Smooth muscle cell (in vitro differentiated cells): ENCODE measurements around the gene AOC2. TPM values are rescaled to one million over a fixed set of nuclear protein-coding genes. Genes with fewer than 3 reads are reported as not detected.

Source experiments
- DNase-seq: peaks from one replicate; lab custom pipeline; 2025; ENCODE audit not compliant: unreplicated experiment; lab: John Stamatoyannopoulos, UW
- H2AFZ ChIP-seq: fragments of 200-600 bp; sonication (generic); 2 replicates; pipeline ENCODE4 v1.6.0; 2016; ENCODE audit warnings: antibody characterized with exemption, low read depth, mild to moderate bottlenecking
- H3F3A ChIP-seq: fragments of 200-600 bp; sonication (generic); 2 replicates; pipeline ENCODE4 v1.6.0; 2017; ENCODE audit warnings: antibody characterized with exemption, low read depth
- H3K27ac ChIP-seq: fragments of 200-600 bp; sonication (generic); 2 replicates; pipeline ENCODE4 v1.5.1; 2016; ENCODE audit warnings: low read depth, mild to moderate bottlenecking
- H3K27me3 ChIP-seq: fragments of 200-600 bp; sonication (generic); 2 replicates; pipeline ENCODE4 v1.6.1; 2016; ENCODE audit warnings: low read depth, mild to moderate bottlenecking
- H3K36me3 ChIP-seq: fragments of 200-600 bp; sonication (generic); 2 replicates; pipeline ENCODE4 v1.5.1; 2016; ENCODE audit warnings: low read depth
- H3K4me1 ChIP-seq: fragments of 200-600 bp; sonication (generic); 2 replicates; pipeline ENCODE4 v1.5.1; 2016; ENCODE audit warnings: low read depth
- H3K4me2 ChIP-seq: fragments of 200-600 bp; sonication (generic); 2 replicates; pipeline ENCODE4 v1.6.0; 2016; ENCODE audit warnings: mild to moderate bottlenecking
- H3K4me3 ChIP-seq: fragments of 200-600 bp; sonication (generic); 2 replicates; pipeline ENCODE4 v1.5.1; 2016; ENCODE audit warnings: mild to moderate bottlenecking
- H3K79me2 ChIP-seq: fragments of 200-600 bp; sonication (generic); 2 replicates; pipeline ENCODE4 v1.6.0; 2016; ENCODE audit warnings: low read depth, mild to moderate bottlenecking
- H3K9ac ChIP-seq: fragments of 200-600 bp; sonication (generic); 2 replicates; pipeline ENCODE4 v1.6.0; 2016; ENCODE audit warnings: low read depth
- H3K9me3 ChIP-seq: fragments of 200-600 bp; sonication (generic); replicated peaks from 2 replicates; pipeline ENCODE4 v1.5.1; 2016; ENCODE audit warnings: low read depth
- H4K20me1 ChIP-seq: fragments of 200-600 bp; sonication (generic); 2 replicates; pipeline ENCODE4 v1.6.0; 2016; ENCODE audit warnings: low read depth
- CTCF ChIP-seq: fragments of 200-600 bp; sonication (generic); IDR thresholded peaks from 2 replicates; pipeline ENCODE4 v1.5.1; 2017; ENCODE audit warnings: borderline replicate concordance, mild to moderate bottlenecking, antibody characterized with exemption; ENCODE audit not compliant: insufficient read depth, poor library complexity, severe bottlenecking
- WGBS: methylation state at CpG from one replicate; pipeline ENCODE4 v1.1.7; 2016; ENCODE audit warnings: low lambda C conversion rate; 5-methylcytosine and 5-hydroxymethylcytosine counted together
- polyA plus RNA-seq: library from polyadenylated mRNA; unstranded; fragments of >200 nt; fragmentation: Nextera tagmentation; extraction: Ambion mirVana; gene quantifications from 2 replicates; pipeline ENCODE4 v1.2.1, GENCODE V29; 2016
- total RNA-seq: library from RNA; depleted of rRNA; stranded (reverse); fragments of >200 nt; gene quantifications from 2 replicates; pipeline ENCODE4 v1.2.3, GENCODE V29; 2014

The AOC2 gene
- total and polyA plus RNA-seq, 2 experiments from 2014 or later: 0.91 to 2.3 TPM

DNA sequence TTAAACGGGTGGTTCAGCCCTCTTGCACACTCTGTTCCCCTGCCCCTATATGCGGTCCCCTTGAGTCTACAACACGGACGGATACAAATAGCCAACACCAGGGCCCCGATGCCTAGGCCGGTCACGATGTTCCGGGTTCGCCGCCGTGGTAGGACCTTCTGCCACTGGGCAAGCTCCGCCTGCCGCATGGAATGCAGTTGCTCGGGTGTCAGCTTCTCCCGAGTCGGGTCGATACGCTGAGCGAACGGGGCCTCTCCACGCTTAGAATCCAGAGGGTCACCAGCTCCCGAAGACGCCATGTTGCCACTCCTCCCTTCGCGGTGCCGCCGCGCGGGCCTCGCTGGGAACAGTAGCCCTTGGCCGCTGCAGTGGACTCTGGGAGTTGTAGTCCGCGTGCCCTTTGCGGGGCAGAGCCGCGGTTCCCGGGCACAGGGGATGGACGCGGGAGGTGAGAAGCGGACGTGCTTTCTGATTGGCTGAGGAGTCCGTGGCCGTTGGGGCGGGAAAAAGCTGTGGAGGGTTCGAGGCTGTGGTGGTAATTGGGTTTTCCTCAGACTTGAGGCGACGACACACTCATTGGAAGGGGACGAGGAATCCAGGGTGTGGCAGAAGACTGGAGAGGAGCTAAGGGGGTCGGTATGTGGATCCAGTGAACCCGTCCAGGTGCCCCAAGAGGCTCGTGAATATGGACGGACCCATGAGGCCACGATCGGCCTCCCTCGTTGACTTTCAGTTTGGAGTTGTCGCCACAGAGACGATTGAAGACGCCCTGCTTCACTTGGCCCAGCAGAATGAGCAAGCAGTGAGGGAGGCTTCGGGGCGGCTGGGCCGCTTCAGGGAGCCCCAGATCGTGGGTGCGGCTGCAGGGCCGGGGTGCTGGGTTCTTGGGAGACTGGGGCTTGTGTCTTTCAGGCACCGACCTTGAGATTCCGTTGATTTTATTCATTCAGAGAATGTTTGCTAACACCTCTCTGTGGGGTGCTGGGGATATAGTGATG, 45.7 kb upstream of the AOC2 start, which contains the start of the genes CNTD1 and COA3:
Gene CNTD1 (plus strand): TSS at position 479 of the 998 bp plus-strand sequence. CDS start 207 bp downstream, at position 686.
Gene COA3 (minus strand): TSS at position 322 of the 998 bp plus-strand sequence. CDS start 23 bp downstream, at position 299.
- H3K36me3 ChIP-seq: no peaks in the 10 kb centered on the region
- H3F3A ChIP-seq: no peaks in the 10 kb centered on the region
- peak; percentile 37 for DNase-seq
- H2AFZ ChIP-seq: peak within 1 kb of the TSS; percentile 92
- H3K4me1 ChIP-seq: peaks cover 9% of the 10 kb centered on the region
- H3K79me2 ChIP-seq: peaks cover 5% of the 10 kb centered on the region
- peak within 1 kb of the TSS; percentile 92 for H3K4me3 ChIP-seq
- no peaks in the 10 kb centered on the region for H3K27me3 ChIP-seq
- no peak within 1 kb of the TSS for H3K27ac ChIP-seq
- 30% methylated on average over 65 of the region's 66 CpGs for WGBS
- TF ChIP-seq CTCF: peak; percentile 11
- no peaks in the 10 kb centered on the region for H3K9me3 ChIP-seq
- no peaks in the 10 kb centered on the region for H4K20me1 ChIP-seq
- H3K4me2 ChIP-seq: peak within 1 kb of the TSS; percentile 97
- H3K9ac ChIP-seq: peak within 1 kb of the TSS; percentile 78

DNA sequence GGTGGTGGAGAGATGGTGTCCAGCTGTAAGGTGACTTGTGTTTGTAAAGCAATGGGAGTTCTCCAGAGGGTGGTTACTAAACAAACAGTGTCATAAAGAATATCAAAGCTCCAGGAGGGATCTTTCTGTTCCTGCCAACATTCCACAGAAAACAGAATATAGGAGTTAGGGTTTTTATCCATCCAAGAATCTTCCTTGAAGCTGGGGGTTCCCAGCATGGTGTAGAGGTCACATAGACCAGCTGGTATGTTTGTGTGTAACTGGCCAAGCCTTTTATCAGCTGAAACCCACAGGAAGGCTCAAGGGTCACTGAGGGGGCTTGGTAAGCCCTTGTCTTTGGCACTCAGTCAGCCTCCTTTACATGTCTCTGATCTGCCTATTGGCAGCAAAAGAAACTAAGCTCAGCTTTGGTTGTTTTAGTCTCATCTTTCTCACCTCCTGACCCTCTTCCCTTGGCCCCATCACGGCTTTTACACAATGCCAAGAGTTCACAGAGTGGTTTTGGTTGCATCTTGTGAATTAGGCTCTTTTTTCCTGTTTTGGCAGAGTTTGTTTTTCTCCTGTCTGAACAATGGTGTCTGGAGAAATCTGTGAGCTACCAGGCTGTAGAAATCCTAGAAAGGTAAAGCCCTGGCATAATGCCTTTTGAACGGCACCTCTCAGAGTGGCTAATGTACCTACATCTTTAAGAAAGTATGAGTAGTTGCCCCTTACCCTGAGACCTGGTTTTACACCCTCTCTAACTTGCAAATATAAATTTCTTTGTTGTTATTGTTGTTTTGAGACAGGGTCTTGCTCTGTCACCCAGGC, 41.1 kb upstream of the AOC2 start:
- H3K27me3 ChIP-seq: no peaks in the 10 kb centered on the region
- peaks cover under 1% of the 10 kb centered on the region for H3K79me2 ChIP-seq
- no peaks in the 10 kb centered on the region for H3K9me3 ChIP-seq
- H3K36me3 ChIP-seq: no peaks in the 10 kb centered on the region
- H3K4me2 ChIP-seq: no peak overlapping the region
- no peak for DNase-seq
- no peak overlapping the region for H2AFZ ChIP-seq
- H4K20me1 ChIP-seq: no peaks in the 10 kb centered on the region
- no peak overlapping the region for H3K9ac ChIP-seq
- TF ChIP-seq CTCF: no peak
- no peaks in the 10 kb centered on the region for H3F3A ChIP-seq
- no peaks in the 10 kb centered on the region for H3K4me1 ChIP-seq
- no peak overlapping the region for H3K4me3 ChIP-seq
- 91% methylated on average over 2 of the region's 2 CpGs for WGBS
- no peak overlapping the region for H3K27ac ChIP-seq

GRCh38 chr17:42804918-42805367, 39.4 kb upstream of the AOC2 start:
- H3K4me2 ChIP-seq: no peak overlapping the region
- H3K79me2 ChIP-seq: no peaks in the 10 kb centered on the region
- H3K27ac ChIP-seq: no peak overlapping the region
- 88% methylated on average over 1 of the region's 1 CpG for WGBS
- no peak overlapping the region for H3K4me3 ChIP-seq
- TF ChIP-seq CTCF: no peak
- H2AFZ ChIP-seq: no peak overlapping the region
- H4K20me1 ChIP-seq: no peaks in the 10 kb centered on the region
- H3K36me3 ChIP-seq: no peaks in the 10 kb centered on the region
- H3F3A ChIP-seq: no peaks in the 10 kb centered on the region
- H3K9me3 ChIP-seq: no peaks in the 10 kb centered on the region
- H3K4me1 ChIP-seq: no peaks in the 10 kb centered on the region
- no peaks in the 10 kb centered on the region for H3K27me3 ChIP-seq
- DNase-seq: no peak
- H3K9ac ChIP-seq: no peak overlapping the region
